NCI-H2081 (cell line): Measurements from ENCODE around the gene RPH3AL.
"Not testable (repeated sequence)": the region's sequence is repeated elsewhere in the genome, so short reads cannot be mapped to it uniquely, and the experiment has no call there.

Experiments
- DNase-seq, 2 experiments: peaks; one replicate each; lab custom pipeline; 2025; lab: John Stamatoyannopoulos, UW

Gene RPH3AL

GRCh38 chr17:282000-282911 is 70.4 kb downstream of the RPH3AL start:
- DNase-seq: no peak

- DNase-seq: no peak
Measured at GRCh38 chr17:281365-281999, 71.1 kb downstream of the RPH3AL start.

GRCh38 chr17:280901-281300 is 71.7 kb downstream of the RPH3AL start:
- DNase-seq: no peak

GRCh38 chr17:280216-280615 is 72.4 kb downstream of the RPH3AL start:
- DNase-seq: no peak

GRCh38 chr17:279776-280175 is 72.8 kb downstream of the RPH3AL start:
- no peak for DNase-seq

- DNase-seq: no peak
Measured at GRCh38 chr17:279331-279730, 73.3 kb downstream of the RPH3AL start.

GRCh38 chr17:278676-279059 is 73.9 kb downstream of the RPH3AL start:
- DNase-seq: no peak

GRCh38 chr17:278055-278675 is 74.4 kb downstream of the RPH3AL start:
- DNase-seq: no peak

GRCh38 chr17:274902-275301 is 77.7 kb downstream of the RPH3AL start:
- DNase-seq: no peak

- DNase-seq: no peak
Measured at GRCh38 chr17:273981-274832, 78.4 kb downstream of the RPH3AL start.

- not testable (repeated sequence) for DNase-seq
Measured at GRCh38 chr17:272856-273255, 79.8 kb downstream of the RPH3AL start.

GRCh38 chr17:271928-272623 is 80.5 kb downstream of the RPH3AL start:
- not testable (repeated sequence) for DNase-seq

GRCh38 chr17:269616-270514 is 82.7 kb downstream of the RPH3AL start:
- no peak for DNase-seq

GRCh38 chr17:266701-267667 is 85.6 kb downstream of the RPH3AL start:
- DNase-seq: no peak

- no peak for DNase-seq
Measured at GRCh38 chr17:266219-266618, 86.4 kb downstream of the RPH3AL start.

GRCh38 chr17:265718-266117 is 86.9 kb downstream of the RPH3AL start:
- no peak for DNase-seq

- no peak for DNase-seq
Measured at GRCh38 chr17:263773-264172, 88.8 kb downstream of the RPH3AL start.

- DNase-seq: no peak
Measured at GRCh38 chr17:263271-263670, 89.3 kb downstream of the RPH3AL start.

GRCh38 chr17:261635-262034 is 91.0 kb downstream of the RPH3AL start:
- no peak for DNase-seq
